ENCODE data around the gene ANKRD44. TPM values are rescaled to one million over a fixed set of nuclear protein-coding genes. Genes with fewer than 3 reads are reported as not detected.
A peak's percentile ranks its signal among the peaks of the same experiment; 100 is the strongest.

The ANKRD44 gene
- total and polyA plus RNA-seq, 4 donors, result 25.9 to 63.5 (median 31.5) TPM

DNA sequence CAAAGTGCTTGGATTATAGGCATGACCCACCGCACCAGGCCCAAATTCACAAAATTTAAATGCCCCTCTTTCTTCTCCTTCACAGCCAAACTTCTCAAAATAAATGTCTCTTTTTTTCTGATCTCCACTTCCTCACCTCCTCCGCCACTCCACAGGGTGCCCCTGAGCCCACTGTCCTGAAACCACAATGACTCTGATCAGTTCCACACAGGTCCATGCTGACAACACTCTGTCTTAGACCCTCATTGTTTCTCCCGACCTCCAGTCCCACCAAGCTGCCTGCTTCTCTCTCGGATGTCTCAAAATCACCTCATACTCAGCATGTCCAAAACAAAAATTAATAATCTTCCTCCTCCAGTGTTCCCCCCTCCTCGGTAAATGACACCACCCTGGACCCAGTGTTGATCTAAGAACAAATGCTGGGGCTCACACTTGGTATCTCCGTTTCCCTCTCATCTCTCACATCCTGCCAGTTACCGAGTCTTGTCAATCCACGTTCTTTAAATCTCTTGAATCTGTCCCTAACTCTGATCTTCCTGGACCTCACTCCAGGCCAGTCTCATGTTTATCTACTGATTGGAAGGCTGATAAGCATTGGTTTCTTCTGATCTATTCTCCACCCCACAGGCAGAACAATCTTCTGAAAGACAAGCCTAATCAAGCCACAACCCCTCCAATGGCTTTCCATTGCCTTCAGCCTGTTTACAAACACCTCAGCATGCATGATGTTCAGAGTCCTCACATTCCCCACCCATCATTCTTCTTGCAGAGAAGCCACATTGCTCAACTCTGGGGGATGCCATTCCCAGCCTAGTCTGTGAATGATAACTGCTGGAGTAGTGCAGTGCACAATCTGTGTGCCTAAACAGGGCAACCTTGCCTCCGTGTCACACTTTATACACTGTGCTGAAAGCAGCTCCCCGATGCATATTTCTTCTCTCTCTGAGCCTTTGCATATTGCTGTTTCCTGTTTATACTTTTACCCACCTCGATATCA is 12.4 kb upstream of the ANKRD44 start:
- Histone ChIP-seq H3K27me3 (ENCODE audit: control insufficient read depth, insufficient read depth, low read length) (no peaks in the 10 kb centered on the region), H3K27ac (ENCODE audit: low read depth, low read length) (no peak overlapping the region), H3K9me3 (ENCODE audit: control insufficient read depth, insufficient read depth, low read length) (no peaks in the 10 kb centered on the region), H3K36me3 (ENCODE audit: control insufficient read depth, insufficient read depth, low read length) (no peaks in the 10 kb centered on the region), H3K4me3 (ENCODE audit: low read depth, low read length) (no peak overlapping the region), H3K4me1 (ENCODE audit: control insufficient read depth, insufficient read depth, low read length) (no peaks in the 10 kb centered on the region)
- DNase-seq (ENCODE audit: low read depth in 4 of 6, low spot score in 6 of 6), result no peak
- WGBS (ENCODE audit: insufficient coverage), result 86% methylated on average over 11 of the region's 11 CpGs

DNA sequence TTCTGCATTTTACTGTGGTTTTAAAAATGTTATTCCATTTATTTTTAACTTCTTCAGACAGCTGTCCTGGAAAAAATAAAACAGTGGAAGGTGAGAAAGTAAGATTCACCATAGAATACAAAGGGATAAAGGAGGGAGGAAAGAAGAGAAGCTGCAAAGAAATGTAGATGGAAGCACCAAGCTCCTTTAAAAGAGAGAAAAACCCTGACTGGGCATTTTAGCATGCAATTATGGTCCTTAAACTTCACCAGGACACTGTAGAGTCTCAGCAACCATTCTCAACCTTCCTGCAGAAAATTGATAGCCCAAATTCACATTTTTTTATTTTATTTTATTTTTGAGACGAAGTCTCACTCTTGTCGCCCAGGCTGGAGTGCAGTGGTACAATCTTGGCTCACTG is 11.6 kb upstream of the ANKRD44 start:
- DNase-seq (ENCODE audit: low read depth in 4 of 6, low spot score in 6 of 6), result no peak
- Histone ChIP-seq H3K27me3 (ENCODE audit: control insufficient read depth, insufficient read depth, low read length) (no peaks in the 10 kb centered on the region), H3K4me1 (ENCODE audit: control insufficient read depth, insufficient read depth, low read length) (no peaks in the 10 kb centered on the region), H3K27ac (ENCODE audit: low read depth, low read length) (no peak overlapping the region), H3K4me3 (ENCODE audit: low read depth, low read length) (no peak overlapping the region), H3K36me3 (ENCODE audit: control insufficient read depth, insufficient read depth, low read length) (no peaks in the 10 kb centered on the region), H3K9me3 (ENCODE audit: control insufficient read depth, insufficient read depth, low read length) (no peaks in the 10 kb centered on the region)
- no CpG with 5 or more reads among the region's 2 CpGs for WGBS (ENCODE audit: insufficient coverage)

DNA sequence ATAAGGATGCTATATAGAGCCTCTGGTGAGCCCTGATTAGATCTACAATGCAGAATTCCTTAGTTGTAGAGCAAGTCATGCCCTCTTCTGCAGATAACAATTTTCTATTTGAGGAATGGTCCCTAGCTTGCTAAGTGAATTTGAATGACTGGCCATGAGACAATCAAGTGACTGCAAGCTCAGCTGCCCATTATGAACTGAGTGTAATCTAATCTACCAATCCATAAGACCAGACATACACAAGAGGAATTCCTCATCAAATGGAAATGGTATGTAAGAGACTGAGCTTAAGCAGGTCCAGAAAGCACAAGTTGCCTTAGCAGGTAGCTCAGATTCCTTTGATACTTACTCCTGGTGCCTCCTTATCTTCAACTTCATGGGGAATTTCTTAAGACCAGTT is 4.8 kb upstream of the ANKRD44 start:
- Histone ChIP-seq H3K4me3 (ENCODE audit: low read depth, low read length) (no peak overlapping the region), H3K4me1 (ENCODE audit: control insufficient read depth, insufficient read depth, low read length) (peaks cover 4% of the 10 kb centered on the region), H3K36me3 (ENCODE audit: control insufficient read depth, insufficient read depth, low read length) (no peaks in the 10 kb centered on the region), H3K27me3 (ENCODE audit: control insufficient read depth, insufficient read depth, low read length) (no peaks in the 10 kb centered on the region), H3K9me3 (ENCODE audit: control insufficient read depth, insufficient read depth, low read length) (no peaks in the 10 kb centered on the region), H3K27ac (ENCODE audit: low read depth, low read length) (no peak overlapping the region)
- DNase-seq (ENCODE audit: low read depth in 4 of 6, low spot score in 6 of 6), result no peak

DNA sequence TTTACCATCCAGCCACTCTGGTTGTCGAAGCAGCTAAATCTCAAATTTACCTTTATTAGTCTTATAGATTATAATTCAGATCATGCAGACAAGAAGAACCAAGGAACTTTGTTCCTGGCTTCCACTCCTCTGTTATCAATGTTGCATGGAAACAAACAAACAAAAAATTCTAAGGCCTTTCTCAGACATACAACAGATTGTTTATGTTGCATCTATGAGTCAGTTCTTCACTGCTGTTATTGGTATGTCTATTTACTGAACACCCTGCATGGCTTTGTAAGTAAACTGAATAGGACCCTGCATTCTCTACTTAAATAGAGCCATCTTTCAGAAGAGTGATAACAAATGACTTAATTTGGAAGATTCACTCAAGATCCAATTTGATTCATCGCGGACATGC is 1.6 kb upstream of the ANKRD44 start:
- Histone ChIP-seq H3K27ac (ENCODE audit: low read depth, low read length) (no peak overlapping the region), H3K4me1 (ENCODE audit: control insufficient read depth, insufficient read depth, low read length) (peaks cover 16% of the 10 kb centered on the region), H3K4me3 (ENCODE audit: low read depth, low read length) (no peak overlapping the region), H3K36me3 (ENCODE audit: control insufficient read depth, insufficient read depth, low read length) (no peaks in the 10 kb centered on the region), H3K9me3 (ENCODE audit: control insufficient read depth, insufficient read depth, low read length) (no peaks in the 10 kb centered on the region), H3K27me3 (ENCODE audit: control insufficient read depth, insufficient read depth, low read length) (no peaks in the 10 kb centered on the region)
- no CpG with 5 or more reads among the region's 3 CpGs for WGBS (ENCODE audit: insufficient coverage)
- DNase-seq (ENCODE audit: low read depth in 4 of 6, low spot score in 6 of 6), result no peak

DNA sequence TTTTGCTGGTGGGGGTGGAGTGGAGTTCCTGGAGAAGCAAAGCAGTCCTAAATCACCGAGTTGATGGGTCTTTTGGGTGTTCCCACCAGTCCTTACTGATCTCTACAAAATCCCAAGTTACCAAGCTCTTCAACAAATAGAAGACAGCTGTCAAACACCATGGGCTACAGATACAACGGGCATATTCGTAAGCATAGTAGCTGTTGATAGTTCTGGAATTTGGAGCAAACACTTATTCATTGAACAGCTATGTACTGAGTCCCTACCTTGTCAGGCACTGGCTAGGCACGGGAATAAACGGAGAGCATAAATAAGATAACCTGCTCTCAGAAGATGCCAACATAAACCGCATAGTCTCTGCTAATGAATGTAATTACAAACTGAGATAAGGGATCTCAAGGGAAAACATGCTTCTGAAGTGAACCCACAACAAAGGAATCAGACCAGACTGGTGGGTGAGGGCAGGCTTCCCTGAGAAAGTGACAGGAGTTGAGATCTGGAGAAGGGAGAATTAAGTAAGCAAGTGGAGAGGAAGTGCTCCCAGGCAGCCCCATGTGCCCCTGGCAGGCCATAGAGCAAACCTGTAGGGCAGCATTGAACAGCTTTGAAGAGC is 947 bp upstream of the ANKRD44 start:
- Histone ChIP-seq H3K4me3 (ENCODE audit: low read depth, low read length) (peak overlapping the region; percentile 53), H3K4me1 (ENCODE audit: control insufficient read depth, insufficient read depth, low read length) (peaks cover 19% of the 10 kb centered on the region), H3K27ac (ENCODE audit: low read depth, low read length) (peak overlapping the region; percentile 59), H3K9me3 (ENCODE audit: control insufficient read depth, insufficient read depth, low read length) (no peaks in the 10 kb centered on the region), H3K36me3 (ENCODE audit: control insufficient read depth, insufficient read depth, low read length) (no peaks in the 10 kb centered on the region), H3K27me3 (ENCODE audit: control insufficient read depth, insufficient read depth, low read length) (no peaks in the 10 kb centered on the region)
- 60% methylated on average over 1 of the region's 6 CpGs for WGBS (ENCODE audit: insufficient coverage)
- peak in 1 of 6 donors; percentile 72 for DNase-seq (ENCODE audit: low read depth in 4 of 6, low spot score in 6 of 6)

DNA sequence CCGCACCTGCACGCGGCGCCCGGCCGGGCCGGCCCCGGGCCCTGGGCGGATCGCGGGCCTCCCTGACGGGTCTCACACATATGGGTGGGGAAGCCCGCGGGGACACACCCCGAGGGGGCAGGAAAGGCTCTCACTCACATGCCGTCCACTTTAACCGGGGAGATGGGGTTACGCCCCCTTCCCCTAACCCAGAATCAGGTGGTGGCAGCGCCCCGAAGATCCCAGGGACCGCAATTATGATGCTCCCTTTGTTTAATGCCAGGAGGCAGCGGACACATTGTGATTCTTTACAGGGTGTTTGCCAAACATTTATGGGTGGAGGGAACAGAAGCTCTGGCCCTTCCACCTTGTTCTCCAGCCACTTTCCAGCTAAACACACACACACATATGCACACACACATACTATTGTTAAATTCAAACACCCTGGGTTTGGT is 424 bp upstream of the ANKRD44 start:
- WGBS (ENCODE audit: insufficient coverage), result 0% methylated on average over 19 of the region's 22 CpGs
- H3K27ac ChIP-seq (ENCODE audit: low read depth, low read length), result peak overlapping the region; percentile 59
- peak in 1 of 6 donors; percentile 53 for DNase-seq (ENCODE audit: low read depth in 4 of 6, low spot score in 6 of 6)

DNA sequence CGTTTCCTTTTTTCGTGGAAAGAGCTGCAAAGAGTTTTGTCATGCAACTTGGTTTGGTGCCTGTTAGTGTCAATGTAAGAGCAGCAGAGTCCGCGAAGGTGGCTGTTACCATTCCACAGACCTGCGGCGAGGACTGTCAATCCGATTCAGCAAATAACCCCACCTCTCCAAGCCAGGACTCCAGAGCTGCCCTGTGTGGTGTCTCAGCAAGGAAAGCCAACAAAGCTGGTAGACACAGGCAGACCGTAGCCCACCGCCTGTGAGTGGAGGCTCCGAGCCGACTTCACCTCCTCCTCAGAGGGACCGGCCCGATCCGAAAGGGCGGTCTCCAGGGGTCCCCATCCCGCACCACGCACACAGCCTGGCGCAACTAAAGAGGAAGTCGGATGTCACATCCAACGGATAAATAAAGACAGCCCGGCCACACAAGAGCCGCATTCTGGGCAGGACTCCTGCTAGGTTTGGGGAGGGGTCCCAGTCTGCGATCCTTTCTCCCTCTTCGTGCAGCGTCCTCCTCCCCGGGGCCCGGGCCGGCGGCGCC is 819 bp downstream of the ANKRD44 start:
- peak in 2 of 6 donors; percentile 67 to 79 for DNase-seq (ENCODE audit: low read depth in 4 of 6, low spot score in 6 of 6)
- Histone ChIP-seq H3K27me3 (ENCODE audit: control insufficient read depth, insufficient read depth, low read length) (no peaks in the 10 kb centered on the region), H3K4me1 (ENCODE audit: control insufficient read depth, insufficient read depth, low read length) (peaks cover 20% of the 10 kb centered on the region), H3K4me3 (ENCODE audit: low read depth, low read length) (peak overlapping the region; percentile 82), H3K27ac (ENCODE audit: low read depth, low read length) (peak overlapping the region; percentile 70), H3K36me3 (ENCODE audit: control insufficient read depth, insufficient read depth, low read length) (no peaks in the 10 kb centered on the region), H3K9me3 (ENCODE audit: control insufficient read depth, insufficient read depth, low read length) (no peaks in the 10 kb centered on the region)
- under 1% methylated on average over 19 of the region's 30 CpGs for WGBS (ENCODE audit: insufficient coverage)

More for the DNA sequence above, 424 bp upstream of the ANKRD44 start:
- Histone ChIP-seq H3K4me1 (ENCODE audit: control insufficient read depth, insufficient read depth, low read length) (peaks cover 20% of the 10 kb centered on the region), H3K9me3 (ENCODE audit: control insufficient read depth, insufficient read depth, low read length) (no peaks in the 10 kb centered on the region), H3K36me3 (ENCODE audit: control insufficient read depth, insufficient read depth, low read length) (no peaks in the 10 kb centered on the region), H3K27me3 (ENCODE audit: control insufficient read depth, insufficient read depth, low read length) (no peaks in the 10 kb centered on the region), H3K4me3 (ENCODE audit: low read depth, low read length) (peak overlapping the region; percentile 53)

DNA sequence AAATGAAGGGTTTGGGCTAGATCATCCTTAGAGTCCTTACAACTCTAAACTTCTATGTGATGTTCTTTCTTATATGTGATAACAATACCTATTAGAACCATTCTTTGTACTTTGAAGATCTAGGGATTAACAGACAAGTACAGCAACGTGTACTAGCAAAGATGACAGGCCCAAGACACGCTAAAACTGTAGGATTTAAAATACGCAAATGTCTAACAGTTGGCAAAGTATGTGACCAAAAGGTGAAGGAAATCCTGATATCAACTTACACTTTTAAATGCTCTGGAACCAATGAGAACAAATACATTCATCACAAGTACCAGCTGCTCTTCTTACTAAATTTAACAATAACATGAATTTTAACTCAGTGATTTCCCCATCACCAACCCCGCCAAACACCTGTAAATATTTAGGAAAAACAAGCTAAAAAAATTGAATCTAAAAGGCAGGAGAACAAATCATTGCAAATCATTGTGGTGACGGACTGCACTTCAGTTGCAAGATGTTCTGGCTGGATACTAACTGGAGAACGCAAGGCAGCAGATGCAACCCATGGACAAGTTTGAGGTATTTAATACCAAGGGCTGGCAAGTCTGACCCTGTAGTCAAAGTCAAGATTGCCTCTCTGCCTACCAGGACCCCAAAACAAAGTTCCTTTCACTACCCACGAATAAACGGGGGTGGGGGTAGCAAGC is 1.4 kb downstream of the ANKRD44 start:
- H3K27ac ChIP-seq (ENCODE audit: low read depth, low read length), result peak overlapping the region; percentile 70
- H3K4me1 ChIP-seq (ENCODE audit: control insufficient read depth, insufficient read depth, low read length), result peaks cover 20% of the 10 kb centered on the region
- DNase-seq (ENCODE audit: low read depth in 4 of 6, low spot score in 6 of 6), result no peak
- 64% methylated on average over 4 of the region's 8 CpGs for WGBS (ENCODE audit: insufficient coverage)
- H3K9me3 ChIP-seq (ENCODE audit: control insufficient read depth, insufficient read depth, low read length), result no peaks in the 10 kb centered on the region
- no peaks in the 10 kb centered on the region for H3K36me3 ChIP-seq (ENCODE audit: control insufficient read depth, insufficient read depth, low read length)
- peak overlapping the region; percentile 82 for H3K4me3 ChIP-seq (ENCODE audit: low read depth, low read length)
- no peaks in the 10 kb centered on the region for H3K27me3 ChIP-seq (ENCODE audit: control insufficient read depth, insufficient read depth, low read length)

DNA sequence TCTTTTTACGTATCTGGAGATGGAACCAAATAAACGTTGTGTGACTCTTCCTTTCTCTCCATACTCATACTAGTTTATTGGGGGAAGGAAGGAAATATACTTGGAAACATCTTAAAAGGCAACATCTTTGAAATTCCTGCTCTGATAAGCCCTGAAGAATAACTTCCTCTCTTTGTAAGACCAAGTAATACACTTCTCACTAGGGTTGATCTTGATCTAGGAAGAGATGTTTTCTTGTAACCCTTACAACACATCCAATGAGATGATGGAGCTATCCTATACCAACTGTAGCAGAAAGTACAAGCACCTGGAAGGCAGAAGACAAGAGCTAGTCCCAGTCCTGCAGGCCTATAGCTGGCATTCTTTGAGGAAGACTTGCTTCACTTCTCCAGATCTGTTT is 2.0 kb downstream of the ANKRD44 start:
- Histone ChIP-seq H3K27ac (ENCODE audit: low read depth, low read length) (no peak overlapping the region), H3K27me3 (ENCODE audit: control insufficient read depth, insufficient read depth, low read length) (no peaks in the 10 kb centered on the region), H3K9me3 (ENCODE audit: control insufficient read depth, insufficient read depth, low read length) (no peaks in the 10 kb centered on the region), H3K36me3 (ENCODE audit: control insufficient read depth, insufficient read depth, low read length) (no peaks in the 10 kb centered on the region), H3K4me1 (ENCODE audit: control insufficient read depth, insufficient read depth, low read length) (peaks cover 20% of the 10 kb centered on the region), H3K4me3 (ENCODE audit: low read depth, low read length) (no peak overlapping the region)
- no CpG with 5 or more reads among the region's 2 CpGs for WGBS (ENCODE audit: insufficient coverage)
- DNase-seq (ENCODE audit: low read depth in 4 of 6, low spot score in 6 of 6), result no peak

Data from spinal cord (tissue), 10 donors.